ENCODE data around the gene COLGALT1.

GRCh38 chr19:17529239-17530158 is 25.9 kb upstream of the COLGALT1 start:
- TF ChIP-seq CTCF (conservative IDR thresholded peaks at IDR 0.05; ENCODE audit: low read length) (no peak), EZH2phosphoT487 (IDR thresholded peaks at IDR 0.05; ENCODE audit: borderline replicate concordance, low read depth, low read length) (no peak)

Data from OCI-LY7 (cell line).